ENCODE measurements around the gene SH3PXD2B. TPM values are rescaled to one million over a fixed set of nuclear protein-coding genes. Genes with fewer than 3 reads are reported as not detected.

SH3PXD2B gene
- total RNA-seq, 2 experiments from 2014 or later: 0.60 to 0.95 TPM

DNA sequence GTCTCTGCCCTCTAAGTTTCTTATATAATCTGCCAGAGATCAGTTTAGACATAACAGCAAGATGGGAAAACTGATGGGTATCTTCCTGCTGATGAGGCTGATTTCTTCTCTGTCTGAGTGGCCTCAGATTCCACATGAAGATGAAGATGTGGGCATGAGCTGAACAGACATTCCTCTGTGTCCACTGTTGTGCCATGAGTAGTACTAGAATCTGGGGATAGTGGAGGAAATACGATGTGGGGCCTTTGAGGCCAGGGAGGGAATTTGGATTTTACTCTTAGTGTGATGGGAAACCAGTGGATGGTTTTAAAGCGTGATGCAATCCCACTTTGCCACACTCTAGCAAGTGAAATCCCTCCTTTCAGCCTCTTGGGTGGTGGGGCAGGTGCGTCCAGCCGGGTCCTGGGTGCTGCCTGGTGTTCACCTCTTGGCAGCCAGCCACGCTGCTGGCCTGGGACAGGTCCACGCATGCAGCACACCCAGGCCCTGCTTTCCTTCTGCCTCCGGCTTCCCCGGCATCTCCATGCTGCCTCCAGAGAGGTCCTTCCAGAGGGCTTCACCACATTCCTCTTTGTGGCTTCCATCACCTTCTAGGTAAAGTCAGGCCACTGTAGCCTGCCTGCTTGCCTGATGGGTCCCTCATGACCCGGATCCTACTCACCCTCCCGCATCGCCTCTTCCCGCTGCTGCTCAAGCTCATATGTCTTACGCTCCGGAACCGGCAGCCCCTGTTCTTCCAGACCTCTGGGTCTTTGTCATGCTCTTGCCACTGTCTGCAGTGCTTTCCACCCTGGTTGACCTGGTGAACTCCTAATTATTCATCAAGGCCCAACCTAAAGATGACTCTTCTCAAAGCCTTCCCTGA is 28.1 kb upstream of the SH3PXD2B start:
- TF ChIP-seq, protein P1, sequence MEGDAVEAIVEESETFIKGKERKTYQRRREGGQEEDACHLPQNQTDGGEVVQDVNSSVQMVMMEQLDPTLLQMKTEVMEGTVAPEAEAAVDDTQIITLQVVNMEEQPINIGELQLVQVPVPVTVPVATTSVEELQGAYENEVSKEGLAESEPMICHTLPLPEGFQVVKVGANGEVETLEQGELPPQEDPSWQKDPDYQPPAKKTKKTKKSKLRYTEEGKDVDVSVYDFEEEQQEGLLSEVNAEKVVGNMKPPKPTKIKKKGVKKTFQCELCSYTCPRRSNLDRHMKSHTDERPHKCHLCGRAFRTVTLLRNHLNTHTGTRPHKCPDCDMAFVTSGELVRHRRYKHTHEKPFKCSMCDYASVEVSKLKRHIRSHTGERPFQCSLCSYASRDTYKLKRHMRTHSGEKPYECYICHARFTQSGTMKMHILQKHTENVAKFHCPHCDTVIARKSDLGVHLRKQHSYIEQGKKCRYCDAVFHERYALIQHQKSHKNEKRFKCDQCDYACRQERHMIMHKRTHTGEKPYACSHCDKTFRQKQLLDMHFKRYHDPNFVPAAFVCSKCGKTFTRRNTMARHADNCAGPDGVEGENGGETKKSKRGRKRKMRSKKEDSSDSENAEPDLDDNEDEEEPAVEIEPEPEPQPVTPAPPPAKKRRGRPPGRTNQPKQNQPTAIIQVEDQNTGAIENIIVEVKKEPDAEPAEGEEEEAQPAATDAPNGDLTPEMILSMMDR (IDR thresholded peaks at IDR 0.05): no peak
- no peak overlapping the region for H3K4me3 ChIP-seq (ENCODE audit: low read length)
- peaks cover 0 to 12% of the 10 kb centered on the region in 2 experiments for H3K9me3 ChIP-seq (ENCODE audit: control insufficient read depth in 1 of 2, insufficient read depth in 1 of 2, low read length in 2 of 2)
- H3K9me3 Mint-ChIP-seq: no peaks in the 10 kb centered on the region
- H3K27ac ChIP-seq (ENCODE audit: low read depth in 1 of 2, low read length in 2 of 2): no peak overlapping the region
- DNase-seq: no peak
- H3K27ac Mint-ChIP-seq: no peak overlapping the region
- H3K27me3 Mint-ChIP-seq: no peaks in the 10 kb centered on the region
- H3K4me3 Mint-ChIP-seq: no peak overlapping the region
- no peaks in the 10 kb centered on the region for H3K4me1 ChIP-seq (ENCODE audit: insufficient read depth, low read length)
- H3K36me3 ChIP-seq (ENCODE audit: insufficient read depth, low read length): no peaks in the 10 kb centered on the region
- no peak for ATAC-seq (ENCODE audit: poor library complexity)
- no peaks in the 10 kb centered on the region for H3K27me3 ChIP-seq (ENCODE audit: control insufficient read depth in 1 of 2, insufficient read depth in 2 of 2, low read length in 2 of 2)
- intact Hi-C loops (cut with DNase I, micrococcal nuclease): no loop called here
- no peaks in the 10 kb centered on the region for H3K4me1 Mint-ChIP-seq (ENCODE audit: low read depth)
- POLR2A ChIA-PET: no interaction called here
- no peaks in the 10 kb centered on the region for H3K36me3 Mint-ChIP-seq (ENCODE audit: low read depth)
- CTCF ChIA-PET: no interaction called here

DNA sequence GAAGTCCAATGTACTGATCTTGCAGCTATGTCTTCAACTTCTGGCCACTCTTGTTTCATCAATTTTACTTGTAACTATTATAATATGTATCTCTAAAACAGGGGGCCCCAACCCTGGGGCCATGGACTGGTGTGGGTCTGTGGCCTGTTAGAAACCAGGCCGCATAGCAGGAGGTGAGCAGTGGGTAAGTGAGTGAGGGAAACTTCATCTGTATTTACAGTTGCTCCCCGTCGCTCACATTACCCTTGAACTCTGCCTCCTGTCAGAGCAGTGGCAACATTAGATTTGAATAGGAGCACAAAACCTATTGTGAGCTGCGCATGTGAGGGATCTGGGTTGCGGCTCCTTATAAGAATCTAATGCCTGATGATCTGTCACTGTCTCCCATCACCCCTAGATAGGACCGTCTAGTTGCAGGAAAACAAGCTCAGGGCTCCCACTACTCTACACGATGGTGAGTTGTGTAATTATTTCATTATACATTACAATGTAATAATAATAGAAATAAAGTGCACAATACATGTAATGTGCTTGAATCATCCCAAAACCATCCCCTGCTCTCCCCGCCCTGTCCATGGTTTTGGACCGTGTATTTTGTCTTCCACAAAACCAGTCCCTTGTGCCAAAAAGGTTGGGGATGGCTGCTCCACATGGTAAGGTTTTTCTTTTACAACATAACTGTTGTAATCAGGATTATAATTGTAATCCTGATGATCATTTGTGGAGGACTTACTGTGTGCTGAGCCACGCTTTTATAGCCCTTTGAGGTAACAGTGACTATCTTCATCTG is 26.9 kb upstream of the SH3PXD2B start:
- H3K36me3 Mint-ChIP-seq (ENCODE audit: low read depth): no peaks in the 10 kb centered on the region
- TF ChIP-seq, protein P1 (IDR thresholded peaks at IDR 0.05): no peak
- no peaks in the 10 kb centered on the region for H3K9me3 Mint-ChIP-seq
- Histone ChIP-seq H3K36me3 (ENCODE audit: insufficient read depth, low read length) (no peaks in the 10 kb centered on the region), H3K4me3 (ENCODE audit: low read length) (no peak overlapping the region), H3K9me3 (ENCODE audit: control insufficient read depth in 1 of 2, insufficient read depth in 1 of 2, low read length in 2 of 2) (peaks cover 0 to 12% of the 10 kb centered on the region in 2 experiments), H3K27me3 (ENCODE audit: control insufficient read depth in 1 of 2, insufficient read depth in 2 of 2, low read length in 2 of 2) (no peaks in the 10 kb centered on the region), H3K4me1 (ENCODE audit: insufficient read depth, low read length) (no peaks in the 10 kb centered on the region), H3K27ac (ENCODE audit: low read depth in 1 of 2, low read length in 2 of 2) (no peak overlapping the region)
- H3K27me3 Mint-ChIP-seq: no peaks in the 10 kb centered on the region
- POLR2A ChIA-PET: no interaction called here
- no peak overlapping the region for H3K4me3 Mint-ChIP-seq
- intact Hi-C loops (cut with DNase I, micrococcal nuclease): no loop called here
- CTCF ChIA-PET: no interaction called here
- H3K4me1 Mint-ChIP-seq (ENCODE audit: low read depth): no peaks in the 10 kb centered on the region
- ATAC-seq (ENCODE audit: poor library complexity): no peak
- no peak overlapping the region for H3K27ac Mint-ChIP-seq
- DNase-seq: no peak

DNA sequence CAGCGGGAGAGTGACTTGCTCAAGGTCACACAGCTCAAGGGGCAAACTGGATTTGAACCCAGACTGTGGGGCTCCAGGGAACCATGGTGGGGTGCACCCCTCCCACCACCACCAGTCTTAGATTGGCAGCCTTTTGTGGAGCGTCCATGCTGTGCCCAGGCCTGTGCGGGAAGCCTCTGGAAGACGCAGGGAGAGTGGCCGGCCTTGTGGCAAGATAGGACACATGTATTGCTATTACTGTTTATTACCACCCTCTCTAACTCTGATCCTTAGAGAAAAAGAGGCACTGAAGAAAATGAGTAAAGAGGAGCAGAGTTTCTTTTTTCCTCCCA is 25.4 kb upstream of the SH3PXD2B start:
- no peak for ATAC-seq (ENCODE audit: poor library complexity)
- POLR2A ChIA-PET: no interaction called here

More for the DNA sequence above, 25.4 kb upstream of the SH3PXD2B start:
- peaks cover 0 to 12% of the 10 kb centered on the region in 2 experiments for H3K9me3 ChIP-seq (ENCODE audit: control insufficient read depth in 1 of 2, insufficient read depth in 1 of 2, low read length in 2 of 2)
- no peaks in the 10 kb centered on the region for H3K27me3 ChIP-seq (ENCODE audit: control insufficient read depth in 1 of 2, insufficient read depth in 2 of 2, low read length in 2 of 2)
- Mint-ChIP-seq H3K27me3 (peaks cover under 1% of the 10 kb centered on the region), H3K9me3 (no peaks in the 10 kb centered on the region), H3K36me3 (ENCODE audit: low read depth) (no peaks in the 10 kb centered on the region), H3K4me1 (ENCODE audit: low read depth) (no peaks in the 10 kb centered on the region), H3K4me3 (no peak overlapping the region), H3K27ac (no peak overlapping the region)
- no peaks in the 10 kb centered on the region for H3K36me3 ChIP-seq (ENCODE audit: insufficient read depth, low read length)
- H3K27ac ChIP-seq (ENCODE audit: low read depth in 1 of 2, low read length in 2 of 2): no peak overlapping the region
- no peak overlapping the region for H3K4me3 ChIP-seq (ENCODE audit: low read length)
- DNase-seq: no peak
- CTCF ChIA-PET: no interaction called here
- intact Hi-C loops (cut with DNase I, micrococcal nuclease): loop anchor here (1.0 to 5.0 kb wide), 2 partner anchors 218 to 453 kb away; no protein-coding TSS in a partner anchor
- no peaks in the 10 kb centered on the region for H3K4me1 ChIP-seq (ENCODE audit: insufficient read depth, low read length)
- TF ChIP-seq, protein P1 (IDR thresholded peaks at IDR 0.05): no peak

All from CD4-positive, alpha-beta T cell (primary cell).